Neuron (in vitro differentiated cells): ENCODE data around the gene TYSND1.

ENCODE experiments used
- H2AFZ ChIP-seq: one replicate; pipeline ENCODE4 v1.6.1; 2013; ENCODE audit warnings: low read depth, mild to moderate bottlenecking, inconsistent platforms, low read length, moderate library complexity
- H3K27me3 ChIP-seq: one replicate; pipeline ENCODE4 v1.6.1; 2013; ENCODE audit warnings: low read length; ENCODE audit not compliant: insufficient read depth
- H3K36me3 ChIP-seq: one replicate; pipeline ENCODE4 v1.6.1; 2013; ENCODE audit warnings: low read length; ENCODE audit not compliant: insufficient read depth
- H3K4me1 ChIP-seq: one replicate; pipeline ENCODE4 v1.6.1; 2013; ENCODE audit warnings: low read length; ENCODE audit not compliant: insufficient read depth
- H3K4me3 ChIP-seq: 2 replicates; pipeline ENCODE4 v1.5.1; 2013; ENCODE audit warnings: mild to moderate bottlenecking, low read length, moderate library complexity
- H3K9me3 ChIP-seq: one replicate; pipeline ENCODE4 v1.6.1; 2013; ENCODE audit warnings: low read length

The TYSND1 gene

DNA sequence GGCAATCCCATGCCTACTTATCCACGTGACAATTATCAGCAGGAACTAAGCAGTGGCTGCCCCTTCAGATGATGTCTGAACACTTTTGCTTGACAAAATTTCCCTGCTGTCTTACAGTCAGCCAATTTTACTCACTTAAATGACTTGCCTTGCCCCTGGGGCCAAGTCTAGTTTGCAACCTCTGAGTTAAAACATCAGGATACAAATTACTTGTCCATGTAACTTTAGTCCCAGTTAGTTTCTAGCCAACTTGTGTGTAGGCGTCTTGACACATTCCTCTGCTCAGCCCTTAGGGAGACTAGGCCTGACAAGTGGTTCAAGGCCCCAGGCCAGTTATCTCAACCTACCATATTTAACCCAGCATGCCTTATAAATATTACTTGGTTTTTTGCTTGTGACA lies 11.6 kb upstream of the TYSND1 start:
- Histone ChIP-seq H3K4me3 (no peak overlapping the region), H3K36me3 (peaks cover 81% of the 10 kb centered on the region), H3K4me1 (peaks cover 9% of the 10 kb centered on the region), H3K9me3 (no peaks in the 10 kb centered on the region), H2AFZ (no peak overlapping the region), H3K27me3 (no peaks in the 10 kb centered on the region)

DNA sequence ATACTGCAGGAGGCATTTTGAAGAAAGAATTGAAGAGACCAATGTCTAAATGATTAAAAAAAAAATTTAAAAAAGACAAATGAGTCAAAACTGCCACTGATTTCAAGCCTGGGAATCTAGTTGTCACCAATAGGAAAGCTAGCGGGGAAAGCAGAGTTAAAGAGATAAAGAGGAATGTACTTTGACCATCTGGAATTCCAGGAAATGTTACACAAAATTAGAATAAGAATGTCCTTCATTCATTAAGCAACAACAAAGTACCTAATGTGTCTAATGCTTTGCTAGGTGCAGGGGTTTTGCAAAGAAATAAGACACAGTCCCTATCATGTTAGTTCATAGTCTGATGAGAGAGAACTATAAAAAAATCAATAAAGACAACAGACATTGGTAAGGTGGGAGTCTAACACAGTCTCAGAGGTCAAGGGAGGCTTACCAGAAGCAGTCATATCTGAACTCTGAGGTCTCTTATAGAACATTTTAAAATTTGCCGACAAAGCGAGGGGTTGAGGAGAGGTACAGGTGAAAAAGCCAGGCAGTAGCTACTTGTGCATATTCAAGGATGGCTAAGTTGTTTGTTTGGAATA lies 8.8 kb upstream of the TYSND1 start:
- H3K4me1 ChIP-seq: peaks cover 9% of the 10 kb centered on the region
- no peaks in the 10 kb centered on the region for H3K9me3 ChIP-seq
- H3K4me3 ChIP-seq: no peak overlapping the region
- H2AFZ ChIP-seq: no peak overlapping the region
- peaks cover 90% of the 10 kb centered on the region for H3K36me3 ChIP-seq
- H3K27me3 ChIP-seq: no peaks in the 10 kb centered on the region

- Histone ChIP-seq H3K9me3 (no peaks in the 10 kb centered on the region), H3K27me3 (no peaks in the 10 kb centered on the region), H3K36me3 (peaks cover 42% of the 10 kb centered on the region), H3K4me1 (peaks cover 9% of the 10 kb centered on the region), H2AFZ (no peak overlapping the region), H3K4me3 (no peak overlapping the region)
These were observed 2.0 kb upstream of the TYSND1 start for GRCh38 chr10:70148516-70148915.

DNA sequence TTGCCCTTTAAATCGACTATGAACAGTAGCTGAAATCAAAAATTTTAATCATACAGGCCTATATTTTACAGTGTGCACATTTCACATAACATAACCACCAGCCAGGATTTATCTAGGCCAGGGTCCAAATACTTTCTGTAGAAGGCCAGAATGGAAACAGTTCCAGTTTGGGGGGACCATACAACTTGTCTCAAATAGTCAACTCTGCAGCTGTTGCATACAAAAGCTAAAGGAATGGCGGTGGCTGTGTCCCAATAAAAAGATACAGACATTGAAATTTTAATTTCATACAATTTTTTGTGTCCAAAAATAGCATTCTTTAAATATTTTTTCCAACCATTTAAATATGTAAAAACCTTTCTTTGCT lies 742 bp upstream of the TYSND1 start:
- Histone ChIP-seq H3K9me3 (no peaks in the 10 kb centered on the region), H3K4me1 (peaks cover 9% of the 10 kb centered on the region), H3K27me3 (no peaks in the 10 kb centered on the region), H2AFZ (no peak overlapping the region), H3K4me3 (peak overlapping the region; percentile 47), H3K36me3 (peaks cover 30% of the 10 kb centered on the region)

DNA sequence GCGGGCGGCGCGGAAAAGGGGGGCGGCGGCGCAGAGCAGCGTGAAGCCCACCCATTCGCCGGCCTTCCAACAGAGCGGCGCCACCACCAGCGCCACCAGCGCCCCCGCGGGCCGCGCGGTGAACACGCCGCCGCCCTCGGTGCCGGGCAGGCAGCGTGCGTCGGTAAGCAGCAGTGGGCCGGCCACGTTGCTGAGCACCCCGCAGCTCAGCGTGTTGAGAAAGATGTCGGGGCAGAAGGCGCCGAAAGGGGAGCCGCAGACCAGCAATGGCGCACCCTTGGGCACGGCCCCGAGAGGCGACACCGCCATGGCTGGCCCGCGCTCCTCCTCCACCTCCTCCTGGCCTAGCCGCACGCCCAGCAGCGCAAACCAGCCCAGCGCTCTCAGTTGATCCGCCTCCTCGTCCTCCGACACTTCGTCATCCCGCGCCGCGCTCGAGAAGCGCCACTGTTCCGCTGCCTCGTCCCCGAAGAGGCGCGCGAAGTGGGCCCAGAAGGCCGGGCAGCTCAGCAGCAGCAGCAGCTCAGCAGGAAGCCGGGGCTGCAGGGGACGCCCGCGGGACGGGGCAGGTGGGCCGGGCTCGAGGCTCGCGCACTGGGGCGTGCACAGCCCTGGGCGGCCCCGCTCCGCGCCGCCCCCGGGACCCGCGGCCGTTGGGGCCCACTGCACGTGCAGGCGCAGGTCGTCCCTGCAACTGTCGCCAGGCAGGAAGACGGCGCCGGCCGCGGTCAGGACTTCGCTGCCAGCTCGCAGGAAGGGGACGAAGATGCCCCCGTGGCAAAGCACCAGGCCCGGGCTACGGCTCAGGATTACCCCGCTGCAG lies 623 bp downstream of the TYSND1 start:
- peaks cover 9% of the 10 kb centered on the region for H3K4me1 ChIP-seq
- H3K4me3 ChIP-seq: peak overlapping the region; percentile 69
- H3K27me3 ChIP-seq: no peaks in the 10 kb centered on the region
- peak overlapping the region; percentile 61 for H2AFZ ChIP-seq
- no peaks in the 10 kb centered on the region for H3K9me3 ChIP-seq
- H3K36me3 ChIP-seq: peaks cover 16% of the 10 kb centered on the region

DNA sequence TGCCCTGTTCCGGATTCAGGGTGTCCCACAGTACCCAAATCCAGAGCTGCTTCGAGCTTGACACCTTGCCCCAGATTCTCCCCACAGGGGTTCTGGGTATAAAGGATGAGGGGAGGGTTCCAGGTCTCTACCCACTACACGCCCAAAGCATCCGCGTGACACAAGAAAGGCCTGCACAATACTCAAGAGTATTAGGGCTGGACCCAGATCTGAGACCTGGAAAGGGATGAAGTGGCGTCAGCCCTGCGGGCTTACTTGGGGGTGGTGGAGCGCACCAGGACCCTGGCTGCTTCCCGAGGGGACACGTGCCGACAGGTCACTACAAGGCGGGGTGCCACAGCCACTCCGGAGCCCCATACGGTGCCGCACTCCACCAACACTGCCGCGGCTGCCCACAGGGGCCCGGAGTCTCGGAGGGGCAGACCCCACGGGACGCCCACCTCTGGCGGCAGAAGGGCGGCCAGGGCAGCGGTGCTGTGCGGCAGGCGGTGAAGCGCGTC lies 1.3 kb downstream of the TYSND1 start:
- H3K4me3 ChIP-seq: peak overlapping the region; percentile 69

GRCh38 chr10:70144372-70145110 lies 2.0 kb downstream of the TYSND1 start:
- Histone ChIP-seq H3K36me3 (peaks cover 4% of the 10 kb centered on the region), H3K9me3 (no peaks in the 10 kb centered on the region), H3K27me3 (no peaks in the 10 kb centered on the region), H2AFZ (no peak overlapping the region), H3K4me1 (peaks cover 9% of the 10 kb centered on the region), H3K4me3 (peak overlapping the region; percentile 69)

More for the DNA sequence above, 1.3 kb downstream of the TYSND1 start:
- peaks cover 9% of the 10 kb centered on the region for H3K4me1 ChIP-seq
- H2AFZ ChIP-seq: no peak overlapping the region
- H3K9me3 ChIP-seq: no peaks in the 10 kb centered on the region
- H3K27me3 ChIP-seq: no peaks in the 10 kb centered on the region
- H3K36me3 ChIP-seq: peaks cover 10% of the 10 kb centered on the region

GRCh38 chr10:70142555-70142954 lies 3.9 kb downstream of the TYSND1 start:
- no peaks in the 10 kb centered on the region for H3K9me3 ChIP-seq
- no peaks in the 10 kb centered on the region for H3K36me3 ChIP-seq
- no peak overlapping the region for H2AFZ ChIP-seq

DNA sequence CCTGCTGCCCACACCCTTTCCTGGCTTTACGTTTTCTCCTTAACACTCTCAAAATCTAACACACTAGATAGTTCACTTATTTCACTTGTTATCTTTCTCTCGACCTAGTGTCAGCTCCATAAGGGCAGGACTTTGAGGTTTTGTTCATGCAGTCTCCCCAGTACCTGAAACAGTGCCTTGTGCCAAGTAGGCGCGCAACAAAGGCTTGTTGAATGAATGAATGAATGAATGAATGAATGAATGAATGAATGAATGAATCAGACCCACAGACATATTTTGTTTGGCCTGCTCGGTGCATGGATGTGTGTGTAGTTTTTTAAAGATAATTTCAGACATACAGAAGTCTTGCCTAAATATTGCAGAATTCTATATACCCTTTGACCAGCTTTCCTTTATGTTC lies 6.2 kb downstream of the TYSND1 start:
- Histone ChIP-seq H3K27me3 (no peaks in the 10 kb centered on the region), H3K36me3 (no peaks in the 10 kb centered on the region), H3K9me3 (no peaks in the 10 kb centered on the region), H3K4me3 (no peak overlapping the region), H2AFZ (no peak overlapping the region), H3K4me1 (peaks cover 3% of the 10 kb centered on the region)

More at GRCh38 chr10:70142555-70142954, 3.9 kb downstream of the TYSND1 start:
- no peaks in the 10 kb centered on the region for H3K27me3 ChIP-seq
- H3K4me3 ChIP-seq: no peak overlapping the region
- peaks cover 9% of the 10 kb centered on the region for H3K4me1 ChIP-seq

- H3K9me3 ChIP-seq: no peaks in the 10 kb centered on the region
- H3K36me3 ChIP-seq: no peaks in the 10 kb centered on the region
- H3K4me1 ChIP-seq: no peaks in the 10 kb centered on the region
- H3K4me3 ChIP-seq: no peak overlapping the region
- no peaks in the 10 kb centered on the region for H3K27me3 ChIP-seq
- no peak overlapping the region for H2AFZ ChIP-seq
These were observed 6.6 kb downstream of the TYSND1 start for GRCh38 chr10:70139997-70140250.

- no peak overlapping the region for H2AFZ ChIP-seq
- H3K4me3 ChIP-seq: no peak overlapping the region
- no peaks in the 10 kb centered on the region for H3K4me1 ChIP-seq
- no peaks in the 10 kb centered on the region for H3K36me3 ChIP-seq
- no peaks in the 10 kb centered on the region for H3K9me3 ChIP-seq
- H3K27me3 ChIP-seq: no peaks in the 10 kb centered on the region
These were observed 7.1 kb downstream of the TYSND1 start for GRCh38 chr10:70139151-70139996.

DNA sequence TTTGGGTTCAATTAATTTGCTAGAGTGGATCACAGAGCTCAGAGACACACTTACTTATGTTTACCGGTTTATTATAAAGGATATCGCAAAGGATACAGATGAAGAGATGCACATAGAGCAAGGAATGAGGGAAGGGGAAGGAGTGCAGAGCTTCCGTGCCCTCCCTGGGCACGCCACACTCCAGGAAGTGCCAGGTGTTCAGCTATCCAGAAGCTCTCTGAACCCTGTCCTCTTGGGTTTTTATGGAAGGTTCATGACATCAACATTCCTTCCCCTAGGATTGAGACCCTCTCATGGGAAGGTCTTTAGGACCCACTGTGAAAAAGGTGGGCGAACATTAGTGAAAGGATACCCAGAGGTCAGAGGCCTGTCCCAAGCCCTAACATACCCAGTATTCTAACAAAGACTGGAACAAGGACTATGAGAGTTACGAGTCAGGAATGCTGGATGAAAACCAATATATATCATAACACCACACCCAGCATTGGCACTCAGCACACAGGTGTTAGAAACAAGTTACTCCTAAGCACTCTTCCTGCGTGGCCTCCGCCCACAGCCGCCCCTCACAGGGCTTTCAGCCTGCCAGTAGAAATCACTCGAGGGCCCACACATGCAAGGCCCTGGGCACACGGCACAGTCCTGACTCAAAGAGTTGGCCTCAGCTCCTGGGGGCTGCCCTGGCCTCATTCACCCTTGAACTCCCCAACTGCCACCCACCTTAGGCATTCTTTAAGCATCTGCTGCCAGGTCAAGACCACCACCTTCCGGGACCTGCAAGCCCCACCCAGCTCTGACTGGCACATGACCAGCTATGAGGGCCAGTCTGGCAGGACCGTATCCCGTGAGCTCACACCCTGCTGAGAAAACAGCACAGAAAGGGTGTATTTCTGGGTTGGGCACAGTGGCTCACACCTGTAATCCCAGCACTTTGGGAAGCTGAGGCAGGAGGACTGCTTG lies 8.3 kb downstream of the TYSND1 start:
- no peaks in the 10 kb centered on the region for H3K4me1 ChIP-seq
- no peaks in the 10 kb centered on the region for H3K9me3 ChIP-seq
- H3K27me3 ChIP-seq: peaks cover 3% of the 10 kb centered on the region
- H3K36me3 ChIP-seq: no peaks in the 10 kb centered on the region
- H2AFZ ChIP-seq: no peak overlapping the region
- no peak overlapping the region for H3K4me3 ChIP-seq
